ENCODE measurements around the gene THOP1.

The THOP1 gene

GRCh38 chr19:2768365-2769132, 16.8 kb upstream of the THOP1 start:
- no peak for TF ChIP-seq POLR2A (IDR thresholded peaks at IDR 0.05; ENCODE audit: low read depth, low read length)
- DNase-seq (ENCODE audit: insufficient read length, low spot score) (no peak), FAIRE-seq (no peak)

- FAIRE-seq (no peak), DNase-seq (ENCODE audit: insufficient read length, low spot score) (no peak)
- TF ChIP-seq POLR2A (IDR thresholded peaks at IDR 0.05; ENCODE audit: low read depth, low read length): no peak
Measured at GRCh38 chr19:2769218-2769617, 16.1 kb upstream of the THOP1 start.

GRCh38 chr19:2770055-2771013, 15.0 kb upstream of the THOP1 start:
- DNase-seq (ENCODE audit: insufficient read length, low spot score) (no peak), FAIRE-seq (no peak)
- no peak for TF ChIP-seq POLR2A (IDR thresholded peaks at IDR 0.05; ENCODE audit: low read depth, low read length)

GRCh38 chr19:2771786-2772674, 13.3 kb upstream of the THOP1 start:
- FAIRE-seq (no peak), DNase-seq (ENCODE audit: insufficient read length, low spot score) (no peak)
- no peak for TF ChIP-seq POLR2A (IDR thresholded peaks at IDR 0.05; ENCODE audit: low read depth, low read length)

GRCh38 chr19:2774083-2774679, 11.1 kb upstream of the THOP1 start:
- FAIRE-seq: no peak

GRCh38 chr19:2774953-2775555, 10.2 kb upstream of the THOP1 start:
- DNase-seq (ENCODE audit: insufficient read length, low spot score): no peak
- FAIRE-seq: no peak
- TF ChIP-seq POLR2A (IDR thresholded peaks at IDR 0.05; ENCODE audit: low read depth, low read length): no peak

More at GRCh38 chr19:2774083-2774679, 11.1 kb upstream of the THOP1 start:
- TF ChIP-seq POLR2A (IDR thresholded peaks at IDR 0.05; ENCODE audit: low read depth, low read length): no peak
- DNase-seq (ENCODE audit: insufficient read length, low spot score): no peak

- DNase-seq (ENCODE audit: insufficient read length, low spot score) (peak; percentile 82), FAIRE-seq (no peak)
- TF ChIP-seq POLR2A (IDR thresholded peaks at IDR 0.05; ENCODE audit: low read depth, low read length): no peak
Measured at GRCh38 chr19:2775556-2776430, 9.5 kb upstream of the THOP1 start.

- no peak for TF ChIP-seq POLR2A (IDR thresholded peaks at IDR 0.05; ENCODE audit: low read depth, low read length)
- FAIRE-seq: no peak
Measured at GRCh38 chr19:2777952-2778683, 7.2 kb upstream of the THOP1 start.

GRCh38 chr19:2779121-2779740, 6.1 kb upstream of the THOP1 start:
- no peak for FAIRE-seq
- TF ChIP-seq POLR2A (IDR thresholded peaks at IDR 0.05; ENCODE audit: low read depth, low read length): no peak
- no peak for DNase-seq (ENCODE audit: insufficient read length, low spot score)

More at GRCh38 chr19:2777952-2778683, 7.2 kb upstream of the THOP1 start:
- no peak for DNase-seq (ENCODE audit: insufficient read length, low spot score)

- no peak for TF ChIP-seq POLR2A (IDR thresholded peaks at IDR 0.05; ENCODE audit: low read depth, low read length)
- DNase-seq (ENCODE audit: insufficient read length, low spot score) (no peak), FAIRE-seq (no peak)
Measured at GRCh38 chr19:2780284-2780683, 5.0 kb upstream of the THOP1 start.

Data from H54 (cell line).